Lower leg skin (tissue), 3 donors: ENCODE measurements around the gene LRBA.

Source experiments
- POLR2A ChIP-seq, 2 donors: fragments of 450-650 bp; IDR thresholded peaks; one replicate each; pipeline ENCODE4 v1.6.1; 2016 to 2017; ENCODE audit warnings: antibody characterized with exemption in 2 of 2, mild to moderate bottlenecking in 1 of 2, moderate library complexity in 1 of 2
- TF ChIP-seq, protein P1 (sequence below), 3 donors: fragments of 450-650 bp; IDR thresholded peaks; one replicate each; pipeline ENCODE4 v1.5.1; 2016; ENCODE audit warnings: antibody characterized with exemption in 3 of 3, mild to moderate bottlenecking in 3 of 3, moderate library complexity in 2 of 3

DNA sequence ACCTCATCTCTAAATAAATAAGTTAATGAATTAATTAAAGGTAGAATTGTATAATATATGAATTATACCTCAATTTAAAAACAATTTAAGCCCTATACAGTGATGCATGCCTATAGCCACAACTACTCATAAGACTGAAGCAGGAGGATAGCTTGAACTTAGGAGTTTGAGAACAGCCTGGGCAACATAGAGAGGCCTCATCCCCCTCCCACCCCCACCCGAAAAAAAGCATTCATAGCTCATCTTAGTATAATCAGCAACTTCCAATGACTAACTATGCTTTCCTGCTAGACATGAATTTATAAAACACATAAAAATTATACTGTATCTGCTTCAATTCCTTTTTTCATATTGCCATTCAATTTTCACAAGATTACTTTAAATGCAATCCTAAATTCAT, 1.6 kb downstream of the LRBA start:
- TF ChIP-seq, protein P1, sequence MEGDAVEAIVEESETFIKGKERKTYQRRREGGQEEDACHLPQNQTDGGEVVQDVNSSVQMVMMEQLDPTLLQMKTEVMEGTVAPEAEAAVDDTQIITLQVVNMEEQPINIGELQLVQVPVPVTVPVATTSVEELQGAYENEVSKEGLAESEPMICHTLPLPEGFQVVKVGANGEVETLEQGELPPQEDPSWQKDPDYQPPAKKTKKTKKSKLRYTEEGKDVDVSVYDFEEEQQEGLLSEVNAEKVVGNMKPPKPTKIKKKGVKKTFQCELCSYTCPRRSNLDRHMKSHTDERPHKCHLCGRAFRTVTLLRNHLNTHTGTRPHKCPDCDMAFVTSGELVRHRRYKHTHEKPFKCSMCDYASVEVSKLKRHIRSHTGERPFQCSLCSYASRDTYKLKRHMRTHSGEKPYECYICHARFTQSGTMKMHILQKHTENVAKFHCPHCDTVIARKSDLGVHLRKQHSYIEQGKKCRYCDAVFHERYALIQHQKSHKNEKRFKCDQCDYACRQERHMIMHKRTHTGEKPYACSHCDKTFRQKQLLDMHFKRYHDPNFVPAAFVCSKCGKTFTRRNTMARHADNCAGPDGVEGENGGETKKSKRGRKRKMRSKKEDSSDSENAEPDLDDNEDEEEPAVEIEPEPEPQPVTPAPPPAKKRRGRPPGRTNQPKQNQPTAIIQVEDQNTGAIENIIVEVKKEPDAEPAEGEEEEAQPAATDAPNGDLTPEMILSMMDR (IDR thresholded peaks at IDR 0.05), result no peak
- no peak for TF ChIP-seq POLR2A (IDR thresholded peaks at IDR 0.05)
